HepG2 (cell line): Measurements from ENCODE around the gene SRCAP. TPM values are rescaled to one million over a fixed set of nuclear protein-coding genes. Genes with fewer than 3 reads are reported as not detected.

Experiments used
- ATM ChIP-seq: fragments of 450-650 bp; IDR thresholded peaks from 2 replicates; pipeline ENCODE4 v1.7.1; 2017; ENCODE audit warnings: mild to moderate bottlenecking, borderline replicate concordance
- CC2D1A ChIP-seq: sonication (generic); formaldehyde crosslinking; IDR thresholded peaks from 2 replicates; pipeline ENCODE4 v1.8.1; 2023; ENCODE audit warnings: mild to moderate bottlenecking, missing genetic modification reagents
- CREM ChIP-seq, 2 experiments: sonication (generic) in 1 of 2; formaldehyde crosslinking in 1 of 2; IDR thresholded peaks; 2 replicates each; pipeline versions ENCODE4 v1.4.0 to v1.6.1; 2016 to 2020; ENCODE audit warnings: antibody characterized with exemption in 1 of 2, mild to moderate bottlenecking in 1 of 2, missing genetic modification reagents in 1 of 2
- DDIT3 ChIP-seq: sonication (generic); formaldehyde crosslinking; IDR thresholded peaks from 2 replicates; pipeline ENCODE4 v1.4.0; 2020; ENCODE audit warnings: mild to moderate bottlenecking, missing genetic modification reagents
- DR1 ChIP-seq: sonication (generic); formaldehyde crosslinking; IDR thresholded peaks from 2 replicates; pipeline ENCODE4 v1.8.0; 2021; ENCODE audit warnings: mild to moderate bottlenecking, missing genetic modification reagents, inconsistent platforms
- ERF ChIP-seq: IDR thresholded peaks from 2 replicates; pipeline ENCODE4 v1.6.1; 2018; ENCODE audit warnings: missing biosample characterization, missing genetic modification reagents
- GATA4 ChIP-seq: sonication (generic); IDR thresholded peaks from 2 replicates; pipeline ENCODE4 v1.6.1; 2016; ENCODE audit warnings: antibody characterized with exemption, low read depth, borderline replicate concordance
- MAZ ChIP-seq, 2 experiments: sonication (generic) in 1 of 2; formaldehyde crosslinking in 1 of 2; IDR thresholded peaks; 2 replicates each; pipeline versions ENCODE4 v1.5.0 to v1.6.1; 2012 to 2020; ENCODE audit warnings: low read depth in 2 of 2, mild to moderate bottlenecking in 2 of 2, borderline replicate concordance in 1 of 2, improper control_type of control experiment in 1 of 2, low read length in 1 of 2, missing genetic modification reagents in 1 of 2, moderate library complexity in 1 of 2
- PRPF4 ChIP-seq: fragments of 200-400 bp; formaldehyde crosslinking; IDR thresholded peaks from 2 replicates; pipeline ENCODE4 v1.6.1; 2016; ENCODE audit warnings: low read length, low read depth; ENCODE audit not compliant: poor library complexity, severe bottlenecking
- RBFOX2 ChIP-seq: fragments of 200-400 bp; formaldehyde crosslinking; IDR thresholded peaks from 2 replicates; pipeline ENCODE4 v1.6.1; 2017; ENCODE audit warnings: low read depth, mild to moderate bottlenecking, low read length
- RCOR2 ChIP-seq: IDR thresholded peaks from 2 replicates; pipeline ENCODE4 v1.6.1; 2016; ENCODE audit warnings: missing biosample characterization, missing genetic modification reagents
- REPIN1 ChIP-seq: sonication (generic); formaldehyde crosslinking; IDR thresholded peaks from 2 replicates; pipeline ENCODE4 v1.8.0; 2022; ENCODE audit warnings: missing genetic modification reagents, low read depth, mild to moderate bottlenecking, borderline replicate concordance
- SMARCE1 ChIP-seq: fragments of 450-650 bp; IDR thresholded peaks from 2 replicates; pipeline ENCODE4 v1.6.1; 2017; ENCODE audit warnings: borderline replicate concordance
- TAF1 ChIP-seq: sonication (generic); formaldehyde crosslinking; IDR thresholded peaks from 2 replicates; pipeline ENCODE4 v1.4.0; 2020; ENCODE audit warnings: missing genetic modification reagents
- TFE3 ChIP-seq: IDR thresholded peaks from 2 replicates; pipeline ENCODE4 v1.6.1; 2016
- ZBTB42 ChIP-seq: sonication (generic); formaldehyde crosslinking; IDR thresholded peaks from 2 replicates; pipeline ENCODE4 v1.5.0; 2020; ENCODE audit warnings: mild to moderate bottlenecking, missing genetic modification reagents
- ZNF17 ChIP-seq: sonication (generic); formaldehyde crosslinking; IDR thresholded peaks from 2 replicates; pipeline ENCODE4 v1.5.0; 2020; ENCODE audit warnings: mild to moderate bottlenecking, missing genetic modification reagents
- ZNF205 ChIP-seq: IDR thresholded peaks from 2 replicates; pipeline ENCODE4 v1.6.1; 2018; ENCODE audit warnings: missing biosample characterization, missing genetic modification reagents
- ZNF263 ChIP-seq: sonication (generic); formaldehyde crosslinking; IDR thresholded peaks from 2 replicates; pipeline ENCODE4 v1.4.0; 2020; ENCODE audit warnings: missing genetic modification reagents
- ZNF3 ChIP-seq: IDR thresholded peaks from 2 replicates; pipeline ENCODE4 v1.7.0; 2017; ENCODE audit warnings: inconsistent platforms
- ZNF563 ChIP-seq: sonication (generic); formaldehyde crosslinking; IDR thresholded peaks from 2 replicates; pipeline ENCODE4 v1.8.0; 2022; ENCODE audit warnings: mild to moderate bottlenecking, moderate library complexity, missing genetic modification reagents
- ZNF607 ChIP-seq: sonication (generic); formaldehyde crosslinking; IDR thresholded peaks from 2 replicates; pipeline ENCODE4 v1.5.1; 2020; ENCODE audit warnings: missing genetic modification reagents, mild to moderate bottlenecking, borderline replicate concordance
- ZNF674 ChIP-seq: sonication (generic); formaldehyde crosslinking; IDR thresholded peaks from 2 replicates; pipeline ENCODE4 v1.5.0; 2020; ENCODE audit warnings: low read depth, mild to moderate bottlenecking, missing genetic modification reagents
- ZNF704 ChIP-seq: sonication (generic); formaldehyde crosslinking; IDR thresholded peaks from 2 replicates; pipeline ENCODE4 v1.8.1; 2023; ENCODE audit warnings: mild to moderate bottlenecking, inconsistent platforms, moderate library complexity, missing genetic modification reagents, borderline replicate concordance
- ZNF780A ChIP-seq: sonication (generic); formaldehyde crosslinking; IDR thresholded peaks from 2 replicates; pipeline ENCODE4 v1.8.0; 2022; ENCODE audit warnings: mild to moderate bottlenecking, missing genetic modification reagents, moderate library complexity
- ZNF883 ChIP-seq: sonication (generic); formaldehyde crosslinking; IDR thresholded peaks from 2 replicates; pipeline ENCODE4 v1.5.1; 2020; ENCODE audit warnings: mild to moderate bottlenecking, missing genetic modification reagents; ENCODE audit errors: not compliant biosample characterization
- ZSCAN31 ChIP-seq: sonication (generic); formaldehyde crosslinking; IDR thresholded peaks from 2 replicates; pipeline ENCODE4 v1.5.0; 2020; ENCODE audit warnings: low read depth, mild to moderate bottlenecking, missing genetic modification reagents
- polyA plus RNA-seq, 8 experiments: library from polyadenylated mRNA; depleted of rRNA in 3 of 8; stranded (reverse) in 7 of 8; unstranded in 1 of 8; fragments of >200 nt; fragmentation: Illumina TruSeq in 4 of 8; extraction: Trizol in 4 of 8; gene quantifications; 2 replicates each; pipeline versions ENCODE4 v1.2.1 to v1.2.3, GENCODE V29; 2011 to 2016; ENCODE audit warnings: low read depth in 4 of 8, missing spikeins in 1 of 8, mixed read lengths in 1 of 8; ENCODE audit not compliant: insufficient read depth in 1 of 8
- total RNA-seq, 5 experiments: library from RNA; depleted of rRNA; stranded (reverse); fragments of >200 nt; fragmentation: Illumina TruSeq; extraction: Trizol; gene quantifications; 2 replicates each; pipeline ENCODE4 v1.2.3, GENCODE V29; 2016; ENCODE audit warnings: low read depth in 1 of 5

SRCAP gene
- total and polyA plus RNA-seq, 2 of the 13 experiments (the other 11 are each of a cell fraction or from before 2014, with no cell fraction given), result 4.9 to 9.0 TPM

GRCh38 chr16:30649725-30650368, 49.1 kb upstream of the SRCAP start (continued):
- TF ChIP-seq PRPF4 (peak; percentile 100), RCOR2 (CRISPR knock-in tag) (no peak), CC2D1A (CRISPR knock-in tag) (no peak), GATA4 (no peak), CREM (IDR thresholded peaks at IDR 0.05) (no peak), CREM (CRISPR knock-in tag; IDR thresholded peaks at IDR 0.05) (no peak), TAF1 (CRISPR knock-in tag) (no peak), ZNF674 (CRISPR knock-in tag) (no peak), ERF (no peak), ZNF17 (CRISPR knock-in tag) (no peak), ZNF607 (no peak), DDIT3 (CRISPR knock-in tag) (no peak), ZNF563 (no peak), SMARCE1 (no peak), TFE3 (CRISPR knock-in tag) (0 out of 2 replicates have a peak, but pooled peaks have one; percentile 3), ZBTB42 (CRISPR knock-in tag) (no peak), ZNF205 (CRISPR knock-in tag) (no peak), ZNF263 (CRISPR knock-in tag) (0 out of 2 replicates have a peak, but pooled peaks have one; percentile 26), DR1 (CRISPR knock-in tag) (0 out of 2 replicates have a peak, but pooled peaks have one; percentile 30), ATM (no peak), REPIN1 (no peak), ZNF883 (CRISPR knock-in tag) (peak; percentile 58), ZNF780A (no peak), ZNF3 (CRISPR knock-in tag) (no peak), ZNF704 (CRISPR knock-in tag) (no peak), ZSCAN31 (CRISPR knock-in tag) (no peak), MAZ (IDR thresholded peaks at IDR 0.05; ENCODE audit: borderline replicate concordance, low read depth, low read length) (no peak), MAZ (CRISPR knock-in tag; IDR thresholded peaks at IDR 0.05; ENCODE audit: low read depth) (no peak), RBFOX2 (no peak)
